Measurements from ENCODE around the gene IGSF21.
A peak's percentile ranks its signal among the peaks of the same experiment; 100 is the strongest.

The IGSF21 gene

GRCh38 chr1:18093646-18094045 is 14.0 kb upstream of the IGSF21 start:
- no peak for DNase-seq (ENCODE audit: low read depth, low spot score)
- in situ Hi-C loops (cut with HindIII; ENCODE audit: low sequenced_read_pairs), result no loop called here
- TF ChIP-seq CTCF (IDR thresholded peaks at IDR 0.05; ENCODE audit: low read depth, low read length), result no peak
- H3K4me3 ChIP-seq (ENCODE audit: low read depth, low read length), result no peak overlapping the region

- in situ Hi-C loops (cut with HindIII; ENCODE audit: low sequenced_read_pairs), result no loop called here
- no peak overlapping the region for H3K4me3 ChIP-seq (ENCODE audit: low read depth, low read length)
- DNase-seq (ENCODE audit: low read depth, low spot score), result no peak
- TF ChIP-seq CTCF (IDR thresholded peaks at IDR 0.05; ENCODE audit: low read depth, low read length), result no peak
Measured at GRCh38 chr1:18094096-18094495, 13.5 kb upstream of the IGSF21 start.

- TF ChIP-seq CTCF (IDR thresholded peaks at IDR 0.05; ENCODE audit: low read depth, low read length), result no peak
- DNase-seq (ENCODE audit: low read depth, low spot score), result no peak
- in situ Hi-C loops (cut with HindIII; ENCODE audit: low sequenced_read_pairs), result no loop called here
- H3K4me3 ChIP-seq (ENCODE audit: low read depth, low read length), result no peak overlapping the region
Measured at GRCh38 chr1:18097206-18097605, 10.4 kb upstream of the IGSF21 start.

GRCh38 chr1:18099026-18099425 is 8.6 kb upstream of the IGSF21 start:
- TF ChIP-seq CTCF (IDR thresholded peaks at IDR 0.05; ENCODE audit: low read depth, low read length), result no peak
- no peak for DNase-seq (ENCODE audit: low read depth, low spot score)
- in situ Hi-C loops (cut with HindIII; ENCODE audit: low sequenced_read_pairs), result no loop called here

GRCh38 chr1:18100060-18100459 is 7.5 kb upstream of the IGSF21 start:
- TF ChIP-seq CTCF (IDR thresholded peaks at IDR 0.05; ENCODE audit: low read depth, low read length), result no peak
- no peak for DNase-seq (ENCODE audit: low read depth, low spot score)
- in situ Hi-C loops (cut with HindIII; ENCODE audit: low sequenced_read_pairs), result no loop called here
- no peak overlapping the region for H3K4me3 ChIP-seq (ENCODE audit: low read depth, low read length)

More at GRCh38 chr1:18099026-18099425, 8.6 kb upstream of the IGSF21 start:
- no peak overlapping the region for H3K4me3 ChIP-seq (ENCODE audit: low read depth, low read length)

GRCh38 chr1:18100491-18101063 is 7.0 kb upstream of the IGSF21 start:
- in situ Hi-C loops (cut with HindIII; ENCODE audit: low sequenced_read_pairs), result no loop called here
- DNase-seq (ENCODE audit: low read depth, low spot score), result peak; percentile 48
- H3K4me3 ChIP-seq (ENCODE audit: low read depth, low read length), result no peak overlapping the region
- TF ChIP-seq CTCF (IDR thresholded peaks at IDR 0.05; ENCODE audit: low read depth, low read length), result peak; percentile 77

- H3K4me3 ChIP-seq (ENCODE audit: low read depth, low read length), result no peak overlapping the region
- DNase-seq (ENCODE audit: low read depth, low spot score), result no peak
- no peak for TF ChIP-seq CTCF (IDR thresholded peaks at IDR 0.05; ENCODE audit: low read depth, low read length)
- in situ Hi-C loops (cut with HindIII; ENCODE audit: low sequenced_read_pairs), result no loop called here
Measured at GRCh38 chr1:18101508-18101907, 6.1 kb upstream of the IGSF21 start.

Measured in astrocyte of the spinal cord (primary cell).